Neural progenitor cell (in vitro differentiated cells): ENCODE data around the gene MAD1L1.

Source experiments
- CTCF ChIP-seq: fragments of 200-600 bp; sonication (generic); IDR thresholded peaks from 2 replicates; pipeline ENCODE4 v1.5.1; 2017; ENCODE audit warnings: antibody characterized with exemption, mild to moderate bottlenecking
- EZH2 ChIP-seq: fragments of 200-600 bp; sonication (generic); IDR thresholded peaks from 2 replicates; pipeline ENCODE4 v1.6.1; 2017; ENCODE audit warnings: antibody characterized with exemption, mild to moderate bottlenecking, moderate library complexity
- EZH2phosphoT487 ChIP-seq: fragments of 200-600 bp; sonication (generic); IDR thresholded peaks from 2 replicates; pipeline ENCODE4 v1.6.1; 2017; ENCODE audit warnings: antibody characterized with exemption

GRCh38 chr7:2115760-2116447 lies 116.8 kb downstream of the MAD1L1 start:
- TF ChIP-seq CTCF (no peak), EZH2phosphoT487 (no peak), EZH2 (no peak)
